Measurements from ENCODE around the gene DOCK8. TPM values are rescaled to one million over a fixed set of nuclear protein-coding genes. Genes with fewer than 3 reads are reported as not detected.

The DOCK8 gene
- total and polyA plus RNA-seq, 2 of the 4 experiments (the other 2 are of a cell fraction): not detected

DNA sequence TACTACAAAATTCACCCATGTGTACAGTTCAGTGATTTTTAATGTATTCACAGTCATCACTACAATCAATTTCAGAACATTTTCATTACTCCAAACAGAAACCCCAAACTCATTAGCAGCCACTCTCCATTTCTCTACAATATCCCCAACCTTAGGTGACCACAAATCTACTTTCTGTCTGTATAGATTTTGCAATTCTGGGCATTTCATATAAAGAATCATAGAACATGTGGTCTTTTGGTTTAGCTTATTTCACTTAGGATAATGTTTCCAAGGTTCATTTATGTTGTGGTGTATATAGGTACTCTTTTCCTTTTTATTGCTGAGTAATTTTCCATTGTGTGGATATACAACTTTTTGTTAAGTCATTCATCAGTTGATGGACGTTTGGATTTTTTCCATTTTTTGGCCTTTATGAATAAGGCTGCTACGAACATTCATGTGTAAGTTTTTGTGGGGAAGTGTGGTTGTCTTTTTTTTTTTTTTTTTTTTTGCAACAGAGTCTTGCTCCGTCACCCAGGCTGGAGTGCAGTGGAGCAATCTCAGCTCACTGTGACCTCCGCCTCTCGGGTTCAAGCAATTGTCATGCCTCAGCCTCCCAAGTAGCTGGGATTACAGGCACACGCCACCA lies 54.5 kb downstream of the DOCK8 start:
- H3K23ac ChIP-seq (ENCODE audit: low read depth, low read length): no peak overlapping the region
- POLR2A ChIA-PET (ENCODE audit: unreplicated experiment): no interaction called here
- H3K9me1 ChIP-seq (ENCODE audit: insufficient read depth, low read length): no peaks in the 10 kb centered on the region
- no peak overlapping the region for H2AFZ ChIP-seq (replicated peaks; ENCODE audit: low read length, poor library complexity)
- ATAC-seq (ENCODE audit: low read depth) (no peak), DNase-seq (no peak)
- H3K36me3 ChIP-seq (ENCODE audit: control insufficient read depth, insufficient read depth, low read length): no peaks in the 10 kb centered on the region
- no peak overlapping the region for H3K4me3 ChIP-seq (ENCODE audit: insufficient read depth, low read depth, low read length)
- no peak overlapping the region for H2BK120ac ChIP-seq (ENCODE audit: low read depth, low read length)
- no peaks in the 10 kb centered on the region for H3K79me1 ChIP-seq (ENCODE audit: low read depth in 1 of 2, low read length in 2 of 2)
- no peaks in the 10 kb centered on the region for H4K20me1 ChIP-seq (ENCODE audit: insufficient read depth, low read length)
- BruUV-seq (replicated peaks): no TSS peak
- no peaks in the 10 kb centered on the region for H3K27me3 ChIP-seq (ENCODE audit: control insufficient read depth, insufficient read depth, low read length)
- dilution Hi-C loops (cut with HindIII; ENCODE audit: low sequenced_read_pairs, unreplicated experiment) (no loop called here), in situ Hi-C loops (cut with MboI; ENCODE audit: low sequenced_read_pairs) (no loop called here), intact Hi-C loops (cut with micrococcal nuclease) (no loop called here)
- H4K8ac ChIP-seq (ENCODE audit: low read depth in 2 of 2, low read length in 2 of 2): no peak overlapping the region
- no peak overlapping the region for H3K27ac ChIP-seq (ENCODE audit: insufficient read depth, low read length)
- no peaks in the 10 kb centered on the region for H3K4me1 ChIP-seq (ENCODE audit: control insufficient read depth, insufficient read depth, low read length)
- no peak overlapping the region for H3K9ac ChIP-seq (ENCODE audit: low read depth, low read length)
- CTCF ChIA-PET: no interaction called here
- H3K4me2 ChIP-seq (ENCODE audit: low read depth, low read length): no peak overlapping the region
- H2BK20ac ChIP-seq (ENCODE audit: low read depth, low read length): no peak overlapping the region
- no peak overlapping the region for H3K18ac ChIP-seq (ENCODE audit: low read depth, low read length)
- no peak overlapping the region for H3K14ac ChIP-seq (replicated peaks; ENCODE audit: low read depth, low read length)
- H3K9me3 ChIP-seq (ENCODE audit: control insufficient read depth, insufficient read depth, low read length): no peaks in the 10 kb centered on the region
- no peak overlapping the region for H4K91ac ChIP-seq (ENCODE audit: insufficient read depth, low read depth, low read length)
- no peak overlapping the region for H2BK15ac ChIP-seq (ENCODE audit: low read depth, low read length)
- no peak overlapping the region for H2AK5ac ChIP-seq (ENCODE audit: low read depth, low read length)
- no peak for TF ChIP-seq MAFK (IDR thresholded peaks at IDR 0.05; ENCODE audit: low read depth, low read length)
- TF ChIP-seq RAD21 (IDR thresholded peaks at IDR 0.05; ENCODE audit: low read length): no peak
- no peak for TF ChIP-seq NFE2L2 (IDR thresholded peaks at IDR 0.05; ENCODE audit: low read depth, low read length)
- no peak for TF ChIP-seq RFX5 (IDR thresholded peaks at IDR 0.05; ENCODE audit: low read depth, low read length)
- TF ChIP-seq RCOR1 (IDR thresholded peaks at IDR 0.05; ENCODE audit: insufficient replicate concordance, low read length): no peak
- TF ChIP-seq, protein P1, sequence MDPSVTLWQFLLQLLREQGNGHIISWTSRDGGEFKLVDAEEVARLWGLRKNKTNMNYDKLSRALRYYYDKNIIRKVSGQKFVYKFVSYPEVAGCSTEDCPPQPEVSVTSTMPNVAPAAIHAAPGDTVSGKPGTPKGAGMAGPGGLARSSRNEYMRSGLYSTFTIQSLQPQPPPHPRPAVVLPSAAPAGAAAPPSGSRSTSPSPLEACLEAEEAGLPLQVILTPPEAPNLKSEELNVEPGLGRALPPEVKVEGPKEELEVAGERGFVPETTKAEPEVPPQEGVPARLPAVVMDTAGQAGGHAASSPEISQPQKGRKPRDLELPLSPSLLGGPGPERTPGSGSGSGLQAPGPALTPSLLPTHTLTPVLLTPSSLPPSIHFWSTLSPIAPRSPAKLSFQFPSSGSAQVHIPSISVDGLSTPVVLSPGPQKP (IDR thresholded peaks at IDR 0.05; ENCODE audit: borderline replicate concordance, low read depth, low read length): no peak
- TF ChIP-seq BHLHE40 (IDR thresholded peaks at IDR 0.05; ENCODE audit: low read depth, low read length): no peak
- TF ChIP-seq SMC3 (IDR thresholded peaks at IDR 0.05; ENCODE audit: low read depth, low read length): no peak
- no peak for TF ChIP-seq CEBPB (IDR thresholded peaks at IDR 0.05; ENCODE audit: low read depth, low read length)
- TF ChIP-seq FOS (IDR thresholded peaks at IDR 0.05; ENCODE audit: low read depth, low read length): no peak
- TF ChIP-seq, protein P2, sequence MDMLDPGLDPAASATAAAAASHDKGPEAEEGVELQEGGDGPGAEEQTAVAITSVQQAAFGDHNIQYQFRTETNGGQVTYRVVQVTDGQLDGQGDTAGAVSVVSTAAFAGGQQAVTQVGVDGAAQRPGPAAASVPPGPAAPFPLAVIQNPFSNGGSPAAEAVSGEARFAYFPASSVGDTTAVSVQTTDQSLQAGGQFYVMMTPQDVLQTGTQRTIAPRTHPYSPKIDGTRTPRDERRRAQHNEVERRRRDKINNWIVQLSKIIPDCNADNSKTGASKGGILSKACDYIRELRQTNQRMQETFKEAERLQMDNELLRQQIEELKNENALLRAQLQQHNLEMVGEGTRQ (IDR thresholded peaks at IDR 0.05; ENCODE audit: low read depth, low read length): no peak
- H3K56ac ChIP-seq (ENCODE audit: extremely low read depth, insufficient read depth, low read length): no peak overlapping the region
- no CpG with 5 or more reads among the region's 6 CpGs for WGBS, 2 experiments (ENCODE audit: extremely low coverage in 2 of 2, insufficient read length in 1 of 2)
- H4K5ac ChIP-seq (ENCODE audit: low read depth, low read length): no peak overlapping the region
- H2AK9ac ChIP-seq (replicated peaks; ENCODE audit: low read depth, low read length, poor library complexity): no peak overlapping the region
- no peak overlapping the region for H2BK5ac ChIP-seq (ENCODE audit: low read depth, low read length, poor library complexity, severe bottlenecking)
- H3K4ac ChIP-seq (ENCODE audit: low read depth, low read length): no peak overlapping the region
